Esophagus squamous epithelium (tissue), 5 donors: Measurements from ENCODE around the gene RAVER2. TPM values are rescaled to one million over a fixed set of nuclear protein-coding genes. Genes with fewer than 3 reads are reported as not detected.

ENCODE experiments used
- DNase-seq: peaks from one replicate; lab custom pipeline; 2025; lab: John Stamatoyannopoulos, UW
- H3K27ac ChIP-seq, 4 donors: fragments of 200-600 bp; sonication (generic); one replicate each; pipeline ENCODE4 v1.5.1; 2016 to 2019; ENCODE audit warnings: mild to moderate bottlenecking in 1 of 4
- H3K27me3 ChIP-seq, 4 donors: fragments of 200-600 bp; sonication (generic); 1 replicate in 3 of 4; 2 replicates in 1 of 4; pipeline versions ENCODE4 v1.5.1 to v1.6.0; 2017 to 2021; ENCODE audit warnings: antibody characterized with exemption in 1 of 4
- H3K36me3 ChIP-seq, 3 donors: fragments of 200-600 bp; sonication (generic); one replicate each; pipeline ENCODE4 v1.5.1; 2016 to 2019
- H3K4me1 ChIP-seq, 3 donors: fragments of 200-600 bp; sonication (generic); one replicate each; pipeline ENCODE4 v1.5.1; 2017 to 2019
- H3K4me3 ChIP-seq, 4 donors: fragments of 200-600 bp; sonication (generic); 1 replicate in 3 of 4; 2 replicates in 1 of 4; pipeline ENCODE4 v1.5.1; 2016 to 2019; ENCODE audit warnings: mild to moderate bottlenecking in 2 of 4, moderate library complexity in 1 of 4
- H3K9me3 ChIP-seq, 3 donors: fragments of 200-600 bp; sonication (generic); one replicate each; pipeline ENCODE4 v1.5.1; 2016 to 2019
- CTCF ChIP-seq, 6 experiments: fragments of 450-650 bp in 4 of 6; fragments of 200-600 bp in 2 of 6; sonication (generic) in 2 of 6; IDR thresholded peaks; one replicate each; pipeline ENCODE4 v1.5.1; 2016 to 2019; ENCODE audit warnings: antibody characterized with exemption in 6 of 6, mild to moderate bottlenecking in 4 of 6, moderate library complexity in 4 of 6
- POLR2A ChIP-seq, 4 donors: fragments of 450-650 bp; IDR thresholded peaks; one replicate each; pipeline ENCODE4 v1.6.1; 2017; ENCODE audit warnings: antibody characterized with exemption in 4 of 4, mild to moderate bottlenecking in 4 of 4, moderate library complexity in 3 of 4
- WGBS, 2 donors: methylation state at CpG; one replicate each; pipeline ENCODE4 v1.1.5; 2018; 5-methylcytosine and 5-hydroxymethylcytosine counted together
- intact Hi-C: fragments of 100-400 bp; cut with DNase I; formaldehyde crosslinking; loops from one replicate; pipeline ENCODE4 v1.15.0; 2022
- total RNA-seq, 4 donors: library from RNA; depleted of rRNA; stranded (reverse); fragments of >200 nt; gene quantifications; one replicate each; pipeline ENCODE4 v1.1.0, GENCODE V29; 2016
- donor health status: DM: yes; HTN: yes; CAD: no.

Gene RAVER2
- total RNA-seq, 4 donors from 2014 or later: 7.1 to 17.0 (median 11.8) TPM

DNA sequence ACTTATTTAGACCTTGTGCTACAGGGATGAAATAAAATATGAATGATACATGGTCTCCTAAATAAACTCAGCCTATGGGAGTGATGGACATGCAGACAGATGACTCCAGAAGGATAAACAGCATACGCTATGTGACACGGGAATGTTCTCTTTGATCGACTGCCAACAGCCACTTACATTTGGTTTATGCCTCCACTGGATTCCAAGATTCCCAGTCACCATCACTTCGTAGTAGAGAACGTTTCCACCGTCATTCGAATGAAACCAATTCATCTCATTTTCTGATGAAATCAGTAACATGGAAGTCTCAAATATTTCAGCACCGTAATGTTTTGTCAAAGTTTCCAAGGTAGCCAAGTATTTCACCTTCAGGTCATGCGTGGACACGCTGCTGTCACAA, 121.8 kb downstream of the RAVER2 start:
- H3K36me3 ChIP-seq: peaks cover 0 to 96% (median 9%) of the 10 kb centered on the region in 3 donors
- H3K4me1 ChIP-seq: peaks cover 0 to 8% (median 5%) of the 10 kb centered on the region in 3 donors
- H3K4me3 ChIP-seq: no peak overlapping the region
- TF ChIP-seq CTCF (IDR thresholded peaks at IDR 0.05) (no peak), POLR2A (IDR thresholded peaks at IDR 0.05) (no peak)
- H3K9me3 ChIP-seq: no peaks in the 10 kb centered on the region
- 85 to 89% methylated on average over 10 of the region's 10 CpGs for WGBS, 2 donors
- intact Hi-C loops: no loop called here
- DNase-seq: no peak
- H3K27ac ChIP-seq: no peak overlapping the region
- H3K27me3 ChIP-seq: no peaks in the 10 kb centered on the region

DNA sequence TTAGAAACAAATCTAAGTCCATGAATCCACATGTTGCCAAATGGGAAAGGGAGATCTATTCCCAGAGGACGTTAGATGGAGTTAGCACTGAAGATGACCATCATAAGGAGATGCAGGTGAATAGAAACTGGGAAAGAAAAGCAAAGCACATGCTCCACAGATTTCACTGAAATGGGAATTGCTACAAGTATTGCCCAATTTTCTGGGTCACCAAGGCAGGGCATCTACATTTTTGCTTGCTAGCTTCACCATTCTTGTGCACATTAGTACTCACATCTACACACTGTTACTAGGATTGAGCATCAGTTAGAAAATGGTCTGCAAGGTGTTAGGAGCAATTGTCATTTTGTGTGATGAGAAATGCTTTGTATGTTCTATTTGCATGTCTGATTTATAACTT, 122.4 kb downstream of the RAVER2 start:
- intact Hi-C loops: no loop called here
- 75 to 84% methylated on average over 1 of the region's 1 CpG for WGBS, 2 donors

DNA sequence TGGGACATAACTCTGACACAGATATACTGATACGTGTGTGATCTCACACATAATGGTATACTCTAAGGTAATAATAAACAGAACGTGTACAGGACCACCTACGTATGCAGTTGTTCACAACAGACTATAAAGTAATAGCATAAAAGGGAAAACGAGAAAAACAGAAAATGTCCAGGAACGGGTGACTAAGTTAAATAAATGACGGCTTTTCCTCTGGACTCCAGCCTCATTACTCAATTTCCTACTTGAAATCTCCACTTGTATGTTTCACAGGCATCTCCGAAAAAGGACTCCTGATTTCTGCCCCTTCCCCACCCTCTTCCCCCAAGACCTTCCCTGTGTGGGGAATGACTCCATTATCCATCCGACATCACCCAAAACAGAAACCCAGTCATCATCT, 126.4 kb downstream of the RAVER2 start:
- TF ChIP-seq POLR2A (IDR thresholded peaks at IDR 0.05) (no peak), CTCF (IDR thresholded peaks at IDR 0.05) (no peak)
- intact Hi-C loops: no loop called here
- Histone ChIP-seq H3K9me3 (no peaks in the 10 kb centered on the region), H3K36me3 (peaks cover 9 to 97% (median 19%) of the 10 kb centered on the region in 3 donors), H3K27ac (no peak overlapping the region), H3K27me3 (no peaks in the 10 kb centered on the region), H3K4me3 (no peak overlapping the region), H3K4me1 (no peaks in the 10 kb centered on the region)
- no peak for DNase-seq
- WGBS, 2 donors: 87 to 91% methylated on average over 8 of the region's 8 CpGs

More for the DNA sequence above, 122.4 kb downstream of the RAVER2 start:
- peaks cover 0 to 8% (median 5%) of the 10 kb centered on the region in 3 donors for H3K4me1 ChIP-seq
- DNase-seq: no peak
- no peak for TF ChIP-seq POLR2A (IDR thresholded peaks at IDR 0.05)
- TF ChIP-seq CTCF (IDR thresholded peaks at IDR 0.05): no peak
- H3K36me3 ChIP-seq: peaks cover 0 to 96% (median 14%) of the 10 kb centered on the region in 3 donors
- no peak overlapping the region for H3K4me3 ChIP-seq
- H3K27ac ChIP-seq: no peak overlapping the region
- H3K9me3 ChIP-seq: no peaks in the 10 kb centered on the region
- H3K27me3 ChIP-seq: no peaks in the 10 kb centered on the region

- 100% methylated on average over 1 of the region's 1 CpG for WGBS, 2 donors
- intact Hi-C loops: no loop called here
Measured at GRCh38 chr1:64872067-64872466, 127.2 kb downstream of the RAVER2 start.

GRCh38 chr1:64873576-64873975, 128.7 kb downstream of the RAVER2 start:
- DNase-seq: no peak
- H3K27me3 ChIP-seq: no peaks in the 10 kb centered on the region
- 87 to 91% methylated on average over 7 to 9 of the region's 9 CpGs for WGBS, 2 donors

More at GRCh38 chr1:64872067-64872466, 127.2 kb downstream of the RAVER2 start:
- Histone ChIP-seq H3K4me3 (no peak overlapping the region), H3K27ac (no peak overlapping the region), H3K36me3 (peaks cover 9 to 97% (median 13%) of the 10 kb centered on the region in 3 donors), H3K4me1 (no peaks in the 10 kb centered on the region), H3K9me3 (no peaks in the 10 kb centered on the region), H3K27me3 (no peaks in the 10 kb centered on the region)
- no peak for DNase-seq
- TF ChIP-seq POLR2A (IDR thresholded peaks at IDR 0.05): no peak
- no peak for TF ChIP-seq CTCF (IDR thresholded peaks at IDR 0.05)

More at GRCh38 chr1:64873576-64873975, 128.7 kb downstream of the RAVER2 start:
- intact Hi-C loops: no loop called here
- no peak for TF ChIP-seq POLR2A (IDR thresholded peaks at IDR 0.05)
- TF ChIP-seq CTCF (IDR thresholded peaks at IDR 0.05): no peak
- Histone ChIP-seq H3K27ac (no peak overlapping the region), H3K4me1 (no peaks in the 10 kb centered on the region), H3K36me3 (peaks cover 12 to 97% (median 13%) of the 10 kb centered on the region in 3 donors), H3K4me3 (no peak overlapping the region), H3K9me3 (no peaks in the 10 kb centered on the region)
